Pancreas (tissue), 10 donors: Measurements from ENCODE around the gene GRIP1. TPM values are rescaled to one million over a fixed set of nuclear protein-coding genes. Genes with fewer than 3 reads are reported as not detected.

ENCODE experiments used
- ATAC-seq, 4 donors: fragments of 200-7000 bp; cut with Tn5 transposase; one replicate each; pipeline versions ENCODE4 v1.8.0 to v1.9.1; 2020; ENCODE audit warnings: mild to moderate bottlenecking in 4 of 4, moderate library complexity in 4 of 4
- DNase-seq, 6 donors: peaks; one replicate each; pipeline ENCODE4 v3.0.0-alpha.2; 2020
- FAIRE-seq: peaks from 2 replicates; lab custom pipeline; 2012; peaks lifted over from hg19 to GRCh38; lab: Jason Lieb, UNC
- H3K27ac ChIP-seq, 4 donors: fragments of 200-600 bp; sonication (generic); 1 replicate in 3 of 4; 2 replicates in 1 of 4; pipeline versions ENCODE4 v1.5.0 to v1.8.0; 2020
- H3K27me3 ChIP-seq, 4 donors: fragments of 200-600 bp; one replicate each; pipeline ENCODE4 v1.8.0; 2021
- H3K36me3 ChIP-seq, 3 donors: fragments of 200-600 bp; sonication (generic) in 1 of 3; one replicate each; pipeline versions ENCODE4 v1.5.0 to v1.8.0; 2020 to 2021
- H3K4me1 ChIP-seq, 3 donors: fragments of 200-600 bp; one replicate each; pipeline ENCODE4 v1.8.0; 2021
- H3K4me3 ChIP-seq, 4 donors: fragments of 200-600 bp; sonication (generic) in 2 of 4; one replicate each; pipeline versions ENCODE4 v1.5.0 to v1.8.0; 2020 to 2021
- H3K9me3 ChIP-seq, 4 donors: fragments of 200-600 bp; one replicate each; pipeline ENCODE4 v1.8.0; 2021
- CTCF ChIP-seq, 4 donors: fragments of 200-600 bp; sonication (generic) in 3 of 4; IDR thresholded peaks; one replicate each; pipeline versions ENCODE4 v1.5.0 to v1.8.0; 2021; ENCODE audit warnings: antibody characterized with exemption in 4 of 4
- WGBS, 2 donors: extraction: QIAGEN DNeasy Blood & Tissue Kit; methylation state at CpG; one replicate each; pipeline ENCODE4 v1.1.7; 2013; 5-methylcytosine and 5-hydroxymethylcytosine counted together
- intact Hi-C, 3 donors: fragments of 100-400 bp; cut with DNase I; formaldehyde crosslinking; loops; one replicate each; pipeline versions ENCODE4 v1.11.1 to v1.14.2; 2022
- polyA plus RNA-seq, 2 donors: library from polyadenylated mRNA; stranded (reverse); fragments of 200-250 nt; gene quantifications; one replicate each; pipeline ENCODE4 v1.2.3, GENCODE V29; 2013
- total RNA-seq, 6 donors: library from RNA; stranded (reverse); fragmentation: NEBNext Ultra II Directional in 4 of 6; extraction: Animal tissue kit (Norgen Biotek cat#: 25700) in 4 of 6; gene quantifications; one replicate each; pipeline versions ENCODE4 v1.2.1 to v1.2.4, GENCODE V29; 2021 to 2023
- donor health status: healthy with polysubstance abuse.
- donor health status: DM: no; HTN: no; CAD: no; lungs with moderate emphysema.
- donor health status: DM: no; HTN: no; CAD: no.
- donor health status: control.
- donor health status: control.
- donor health status: Bipolar disorder and iron deficiency.
- donor health status: DM: yes; HTN: yes; CAD: no.
- donor health status: DM: no; HTN: no; CAD: no.
- donor health status: DM: no; HTN: no; CAD: no.
- donor health status: DM: yes; HTN: yes; CAD: no.

GRIP1 gene
- total and polyA plus RNA-seq, 8 donors: 0.89 to 6.8 (median 4.7) TPM

GRCh38 chr12:66388517-66388916, 290.4 kb downstream of the GRIP1 start:
- intact Hi-C loops: no loop called here
- no peak overlapping the region for H3K4me3 ChIP-seq
- no peaks in the 10 kb centered on the region for H3K9me3 ChIP-seq
- no peaks in the 10 kb centered on the region for H3K27me3 ChIP-seq
- no peaks in the 10 kb centered on the region for H3K4me1 ChIP-seq
- 83 to 91% methylated on average over 2 of the region's 2 CpGs for WGBS, 2 donors
- FAIRE-seq: no peak
- no peak for TF ChIP-seq CTCF (IDR thresholded peaks at IDR 0.05)
- DNase-seq: no peak
- H3K36me3 ChIP-seq: no peaks in the 10 kb centered on the region
- ATAC-seq: peak in 2 of 4 donors; percentile 49 to 51
- H3K27ac ChIP-seq: no peak overlapping the region

GRCh38 chr12:66387117-66387516, 291.8 kb downstream of the GRIP1 start:
- no peak overlapping the region for H3K27ac ChIP-seq
- no peak for TF ChIP-seq CTCF (IDR thresholded peaks at IDR 0.05)
- WGBS, 2 donors: 43 to 67% methylated on average over 1 of the region's 1 CpG
- no peaks in the 10 kb centered on the region for H3K4me1 ChIP-seq
- H3K9me3 ChIP-seq: no peaks in the 10 kb centered on the region
- intact Hi-C loops: no loop called here
- H3K4me3 ChIP-seq: no peak overlapping the region
- DNase-seq (peak in 3 of 6 donors; percentile 41 to 55 (median 44)), FAIRE-seq (no peak), ATAC-seq (peak; percentile 77 to 97 (median 92))
- no peaks in the 10 kb centered on the region for H3K27me3 ChIP-seq
- no peaks in the 10 kb centered on the region for H3K36me3 ChIP-seq

GRCh38 chr12:66380769-66381535, 297.9 kb downstream of the GRIP1 start:
- FAIRE-seq: no peak
- WGBS, 2 donors: 90 to 91% methylated on average over 5 of the region's 5 CpGs
- Histone ChIP-seq H3K27ac (no peak overlapping the region), H3K27me3 (no peaks in the 10 kb centered on the region), H3K4me3 (no peak overlapping the region), H3K9me3 (no peaks in the 10 kb centered on the region), H3K36me3 (no peaks in the 10 kb centered on the region), H3K4me1 (no peaks in the 10 kb centered on the region)
- intact Hi-C loops: no loop called here
- no peak for TF ChIP-seq CTCF (IDR thresholded peaks at IDR 0.05)
- no peak for DNase-seq
- ATAC-seq: no peak

- 93 to 94% methylated on average over 6 of the region's 6 CpGs for WGBS, 2 donors
- Histone ChIP-seq H3K9me3 (no peaks in the 10 kb centered on the region), H3K36me3 (no peaks in the 10 kb centered on the region), H3K4me3 (no peak overlapping the region), H3K27ac (no peak overlapping the region), H3K4me1 (no peaks in the 10 kb centered on the region), H3K27me3 (no peaks in the 10 kb centered on the region)
- DNase-seq: no peak
- no peak for ATAC-seq
- no peak for FAIRE-seq
- intact Hi-C loops: no loop called here
- no peak for TF ChIP-seq CTCF (IDR thresholded peaks at IDR 0.05)
Observed at GRCh38 chr12:66379616-66380015, 299.3 kb downstream of the GRIP1 start.

GRCh38 chr12:66375560-66375959, 303.3 kb downstream of the GRIP1 start:
- no peaks in the 10 kb centered on the region for H3K4me1 ChIP-seq
- no peak for TF ChIP-seq CTCF (IDR thresholded peaks at IDR 0.05)
- FAIRE-seq: no peak
- WGBS, 2 donors: 92% methylated on average over 1 of the region's 1 CpG
- H3K36me3 ChIP-seq: no peaks in the 10 kb centered on the region
- no peak overlapping the region for H3K27ac ChIP-seq
- no peaks in the 10 kb centered on the region for H3K9me3 ChIP-seq
- intact Hi-C loops: no loop called here
- DNase-seq: no peak
- H3K27me3 ChIP-seq: no peaks in the 10 kb centered on the region
- no peak overlapping the region for H3K4me3 ChIP-seq
- no peak for ATAC-seq
